ENCODE results near the gene DPP9.
A peak's percentile ranks its signal among the peaks of the same experiment; 100 is the strongest.

Gene DPP9

DNA sequence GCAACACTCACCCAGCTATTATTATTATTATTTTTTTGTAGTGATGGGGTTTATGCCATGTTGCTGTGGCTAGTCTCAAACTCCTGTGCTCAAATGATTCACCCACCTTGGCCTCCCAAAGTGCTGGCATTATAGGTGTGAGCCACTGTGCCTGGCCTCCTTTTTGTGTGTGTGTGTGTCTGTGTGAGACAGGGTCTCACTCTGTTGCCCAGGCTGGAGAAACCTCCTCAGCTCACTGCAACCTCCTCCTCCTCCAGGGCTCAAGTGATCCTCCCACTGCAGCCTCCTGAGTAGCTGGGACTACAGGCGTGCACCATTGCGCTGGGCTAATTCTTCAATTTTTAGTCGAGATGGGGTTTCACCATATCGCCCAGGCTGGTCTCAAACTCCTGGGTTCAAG, 49.9 kb downstream of the DPP9 start:
- Histone ChIP-seq H3K4me3 (replicated peaks; ENCODE audit: low read depth, low read length) (no peak overlapping the region), H3K36me3 (ENCODE audit: control insufficient read depth, insufficient read depth, low read length) (peaks cover 10% of the 10 kb centered on the region), H3K27me3 (replicated peaks; ENCODE audit: control insufficient read depth, insufficient read depth, low read length) (no peaks in the 10 kb centered on the region)
- TF ChIP-seq, protein P1, sequence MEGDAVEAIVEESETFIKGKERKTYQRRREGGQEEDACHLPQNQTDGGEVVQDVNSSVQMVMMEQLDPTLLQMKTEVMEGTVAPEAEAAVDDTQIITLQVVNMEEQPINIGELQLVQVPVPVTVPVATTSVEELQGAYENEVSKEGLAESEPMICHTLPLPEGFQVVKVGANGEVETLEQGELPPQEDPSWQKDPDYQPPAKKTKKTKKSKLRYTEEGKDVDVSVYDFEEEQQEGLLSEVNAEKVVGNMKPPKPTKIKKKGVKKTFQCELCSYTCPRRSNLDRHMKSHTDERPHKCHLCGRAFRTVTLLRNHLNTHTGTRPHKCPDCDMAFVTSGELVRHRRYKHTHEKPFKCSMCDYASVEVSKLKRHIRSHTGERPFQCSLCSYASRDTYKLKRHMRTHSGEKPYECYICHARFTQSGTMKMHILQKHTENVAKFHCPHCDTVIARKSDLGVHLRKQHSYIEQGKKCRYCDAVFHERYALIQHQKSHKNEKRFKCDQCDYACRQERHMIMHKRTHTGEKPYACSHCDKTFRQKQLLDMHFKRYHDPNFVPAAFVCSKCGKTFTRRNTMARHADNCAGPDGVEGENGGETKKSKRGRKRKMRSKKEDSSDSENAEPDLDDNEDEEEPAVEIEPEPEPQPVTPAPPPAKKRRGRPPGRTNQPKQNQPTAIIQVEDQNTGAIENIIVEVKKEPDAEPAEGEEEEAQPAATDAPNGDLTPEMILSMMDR (IDR thresholded peaks at IDR 0.05; ENCODE audit: insufficient read depth, low read length, poor library complexity, severe bottlenecking): no peak
- DNase-seq (ENCODE audit: extremely low read depth, insufficient read length): no peak

DNA sequence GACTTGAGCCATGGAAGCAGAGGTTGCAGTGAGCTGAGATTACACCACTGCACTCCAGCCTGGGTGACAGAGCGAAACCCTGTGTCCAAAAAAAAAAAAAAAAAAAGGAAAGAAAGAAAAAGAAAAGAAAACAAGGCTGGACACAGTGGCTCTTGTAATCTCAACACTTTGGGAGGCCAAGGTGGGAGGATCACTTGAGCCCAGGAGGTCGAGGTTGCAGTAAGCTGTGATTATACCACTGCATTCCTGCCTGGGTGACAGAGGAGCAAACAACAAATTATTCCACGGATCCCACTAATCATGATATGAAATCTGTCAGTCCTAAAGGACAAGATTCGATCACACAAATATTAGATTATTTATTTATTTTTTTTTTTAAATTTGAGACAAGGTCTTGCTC, 50.4 kb downstream of the DPP9 start:
- H3K36me3 ChIP-seq (ENCODE audit: control insufficient read depth, insufficient read depth, low read length): peaks cover 6% of the 10 kb centered on the region
- TF ChIP-seq, protein P1 (IDR thresholded peaks at IDR 0.05; ENCODE audit: insufficient read depth, low read length, poor library complexity, severe bottlenecking): no peak
- no peak for DNase-seq (ENCODE audit: extremely low read depth, insufficient read length)
- H3K4me3 ChIP-seq (replicated peaks; ENCODE audit: low read depth, low read length): no peak overlapping the region
- H3K27me3 ChIP-seq (replicated peaks; ENCODE audit: control insufficient read depth, insufficient read depth, low read length): no peaks in the 10 kb centered on the region

DNA sequence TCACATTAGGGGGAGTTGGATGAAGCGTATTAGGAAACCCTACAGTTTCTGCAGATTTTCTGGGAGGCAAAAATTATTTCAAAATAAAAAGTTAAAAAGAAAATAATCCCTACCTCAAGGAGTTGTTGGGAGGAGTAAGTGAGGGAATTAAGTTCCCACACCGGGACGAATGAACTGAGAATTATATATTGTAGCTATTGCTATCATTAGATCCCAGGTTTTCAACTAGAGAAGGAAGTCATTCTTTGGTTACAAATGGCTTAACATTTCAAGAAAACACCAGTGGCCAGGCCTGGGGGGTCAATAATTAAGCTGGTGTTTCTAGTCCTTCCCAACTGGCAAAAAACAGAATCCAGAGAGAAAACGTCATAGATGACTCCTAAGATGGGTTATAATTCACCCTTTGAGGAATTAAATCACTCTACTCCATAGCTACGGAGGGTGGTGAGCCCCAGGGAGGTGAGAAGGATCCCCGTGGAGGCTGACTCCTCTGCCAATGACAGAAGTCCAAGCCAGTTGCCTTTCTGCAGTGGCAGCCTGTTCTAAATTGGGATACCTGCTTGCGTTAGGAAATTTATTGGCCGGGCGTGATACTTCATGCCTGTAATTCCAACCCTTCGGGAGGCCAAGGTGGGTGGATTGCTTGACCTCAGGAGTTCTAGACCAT, 52.3 kb downstream of the DPP9 start:
- TF ChIP-seq, protein P1 (IDR thresholded peaks at IDR 0.05; ENCODE audit: insufficient read depth, low read length, poor library complexity, severe bottlenecking): no peak
- H3K36me3 ChIP-seq (ENCODE audit: control insufficient read depth, insufficient read depth, low read length): peaks cover 2% of the 10 kb centered on the region
- DNase-seq (ENCODE audit: extremely low read depth, insufficient read length): no peak
- H3K4me3 ChIP-seq (replicated peaks; ENCODE audit: low read depth, low read length): no peak overlapping the region
- no peaks in the 10 kb centered on the region for H3K27me3 ChIP-seq (replicated peaks; ENCODE audit: control insufficient read depth, insufficient read depth, low read length)

DNA sequence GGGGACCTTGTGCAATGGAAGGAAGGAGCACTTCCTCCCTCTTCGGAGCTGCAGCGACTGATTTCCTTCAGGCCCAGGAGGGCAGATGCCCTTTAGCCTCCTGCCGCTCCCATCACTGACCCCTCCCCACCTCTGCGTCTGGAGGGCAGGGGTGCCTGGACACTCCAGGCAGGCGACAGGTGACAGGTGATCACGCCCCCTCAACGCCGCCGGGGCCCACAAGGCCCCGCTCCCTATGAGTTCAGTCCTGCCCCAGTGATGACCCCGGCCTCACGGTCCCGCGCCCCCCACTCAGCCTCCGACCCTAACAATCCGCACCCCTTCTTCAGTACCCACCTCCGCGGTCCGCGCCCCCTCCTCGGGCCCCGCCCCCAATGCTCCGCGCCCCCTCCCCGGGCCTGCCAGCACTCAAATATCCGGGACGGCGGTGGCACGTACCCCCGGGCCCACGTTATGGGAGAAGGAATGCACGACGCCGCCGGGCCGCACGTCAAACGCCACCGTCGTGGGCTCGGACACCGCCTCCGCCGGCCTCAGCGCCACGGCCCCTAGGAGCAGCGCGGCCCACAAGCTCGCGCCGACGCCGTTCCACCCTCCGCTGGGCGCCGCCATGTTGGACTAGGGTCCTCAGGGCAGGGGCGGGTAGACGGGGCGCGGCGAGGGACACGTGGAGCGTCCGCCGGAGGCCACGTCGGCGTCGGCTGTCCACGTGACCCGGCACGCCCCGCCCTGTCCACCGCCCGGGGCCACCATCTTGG, 53.7 kb downstream of the DPP9 start, which contains the start of gene MYDGF:
Gene MYDGF (minus strand): TSS at position 620 of the 758 bp plus-strand sequence. CDS start 8 bp downstream, at position 612.
- TF ChIP-seq, protein P1 (IDR thresholded peaks at IDR 0.05; ENCODE audit: insufficient read depth, low read length, poor library complexity, severe bottlenecking): no peak
- DNase-seq (ENCODE audit: extremely low read depth, insufficient read length): peak; percentile 90
- peak within 1 kb of the TSS; percentile 98 for H3K4me3 ChIP-seq (replicated peaks; ENCODE audit: low read depth, low read length)

DNA sequence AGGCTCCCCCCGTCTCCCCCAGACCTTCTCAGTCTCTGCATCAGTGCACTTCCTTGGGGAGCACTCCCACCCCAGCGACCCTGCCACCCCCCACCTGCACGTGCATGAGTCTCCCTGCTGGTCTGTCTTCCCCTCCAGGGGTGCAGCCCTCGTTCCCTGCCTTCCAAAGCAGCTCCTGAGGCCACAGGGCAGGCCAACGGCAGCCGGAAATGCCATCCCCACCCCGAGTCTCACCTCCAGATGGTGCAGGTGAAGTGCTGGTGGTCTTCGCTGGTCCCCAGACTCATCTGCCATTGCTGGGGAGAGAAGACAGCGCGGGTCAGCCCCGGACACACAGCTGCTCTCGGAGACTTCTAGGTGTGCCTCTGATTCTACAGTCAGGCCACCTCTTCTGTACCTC, 59.0 kb downstream of the DPP9 start:
- Histone ChIP-seq H3K4me3 (replicated peaks; ENCODE audit: low read depth, low read length) (no peak overlapping the region), H3K27me3 (replicated peaks; ENCODE audit: control insufficient read depth, insufficient read depth, low read length) (no peaks in the 10 kb centered on the region), H3K36me3 (ENCODE audit: control insufficient read depth, insufficient read depth, low read length) (peaks cover 17% of the 10 kb centered on the region)
- DNase-seq (ENCODE audit: extremely low read depth, insufficient read length): no peak
- TF ChIP-seq, protein P1 (IDR thresholded peaks at IDR 0.05; ENCODE audit: insufficient read depth, low read length, poor library complexity, severe bottlenecking): no peak

More for the DNA sequence above, 53.7 kb downstream of the DPP9 start, which contains the start of gene MYDGF:
- Histone ChIP-seq H3K36me3 (ENCODE audit: control insufficient read depth, insufficient read depth, low read length) (peaks cover 4% of the 10 kb centered on the region), H3K27me3 (replicated peaks; ENCODE audit: control insufficient read depth, insufficient read depth, low read length) (no peaks in the 10 kb centered on the region)
